Tibial nerve (tissue), 4 donors: ENCODE measurements around the gene SLC7A10. TPM values are rescaled to one million over a fixed set of nuclear protein-coding genes. Genes with fewer than 3 reads are reported as not detected.

Experiments used
- DNase-seq, 2 donors: peaks; one replicate each; pipeline ENCODE4 v3.0.0-alpha.2; 2019; ENCODE audit warnings: low spot score in 2 of 2
- H3K27ac ChIP-seq, 4 donors: fragments of 200-600 bp; sonication (generic) in 3 of 4; one replicate each; pipeline ENCODE4 v1.5.1; 2017 to 2019; ENCODE audit warnings: mild to moderate bottlenecking in 1 of 4
- H3K27me3 ChIP-seq, 2 donors: fragments of 200-600 bp; sonication (generic) in 1 of 2; one replicate each; pipeline versions ENCODE4 v1.5.1 to v1.6.0; 2017 to 2019
- H3K36me3 ChIP-seq, 3 donors: fragments of 200-600 bp; sonication (generic); one replicate each; pipeline ENCODE4 v1.5.1; 2018 to 2019
- H3K4me1 ChIP-seq, 4 donors: fragments of 200-600 bp; sonication (generic) in 3 of 4; one replicate each; pipeline ENCODE4 v1.5.1; 2017 to 2019
- H3K4me3 ChIP-seq, 4 donors: fragments of 200-600 bp; sonication (generic) in 3 of 4; one replicate each; pipeline ENCODE4 v1.5.1; 2017 to 2019; ENCODE audit warnings: mild to moderate bottlenecking in 1 of 4, moderate library complexity in 1 of 4
- H3K9me3 ChIP-seq, 4 donors: fragments of 200-600 bp; sonication (generic) in 3 of 4; one replicate each; pipeline ENCODE4 v1.5.1; 2017 to 2019
- EP300 ChIP-seq, 2 donors: sonication (generic); formaldehyde crosslinking; IDR thresholded peaks; one replicate each; pipeline ENCODE4 v1.6.1; 2017; ENCODE audit warnings: antibody characterized with exemption in 2 of 2, mild to moderate bottlenecking in 1 of 2
- POLR2A ChIP-seq, 2 donors: fragments of 450-650 bp; IDR thresholded peaks; one replicate each; pipeline ENCODE4 v1.6.1; 2017; ENCODE audit warnings: antibody characterized with exemption in 2 of 2, mild to moderate bottlenecking in 2 of 2, moderate library complexity in 2 of 2
- whole genome bisulfite sequencing, 2 donors: methylation state at CpG; one replicate each; pipeline ENCODE4 v1.1.5; 2018; 5-methylcytosine and 5-hydroxymethylcytosine counted together
- total RNA-seq, 4 donors: library from RNA; depleted of rRNA; stranded (reverse); fragments of >200 nt; gene quantifications; one replicate each; pipeline ENCODE4 v1.1.0, GENCODE V29; 2016
- TF ChIP-seq, protein P1 (sequence below), 5 experiments: fragments of 200-600 bp in 3 of 5; fragments of 450-650 bp in 2 of 5; sonication (generic) in 3 of 5; IDR thresholded peaks; one replicate each; pipeline ENCODE4 v1.5.1; 2016 to 2019; ENCODE audit warnings: antibody characterized with exemption in 5 of 5, mild to moderate bottlenecking in 3 of 5, moderate library complexity in 2 of 5

Gene SLC7A10
- total RNA-seq, 4 donors from 2014 or later = 4.3 to 25.8 (median 13.2) TPM

DNA sequence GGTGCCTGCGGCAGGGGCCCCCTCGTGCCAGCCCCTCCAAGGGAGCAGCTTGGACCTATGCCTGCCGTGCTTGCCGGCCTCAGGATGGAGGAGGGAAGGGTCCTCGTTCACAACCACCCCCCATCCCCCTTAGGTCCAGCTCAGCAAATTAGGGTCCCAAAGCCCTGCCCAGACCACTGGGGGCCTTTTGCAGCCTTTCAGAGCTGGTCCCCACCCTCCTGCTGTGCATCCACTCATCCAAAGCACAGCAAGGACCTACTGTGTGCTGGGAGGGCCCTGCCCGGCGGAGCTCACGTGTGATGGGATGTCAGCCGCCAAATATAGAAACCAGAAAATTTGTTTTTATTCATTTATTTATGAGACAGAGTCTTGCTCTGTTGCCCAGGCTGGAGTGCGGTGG is 16.5 kb upstream of the SLC7A10 start:
- Histone ChIP-seq H3K4me3 (no peak overlapping the region), H3K9me3 (peaks cover 0 to 10% (median 0%) of the 10 kb centered on the region in 4 donors), H3K4me1 (peaks cover 0 to 10% (median 2%) of the 10 kb centered on the region in 4 donors), H3K27me3 (peaks cover 0 to 5% of the 10 kb centered on the region in 2 donors), H3K36me3 (no peaks in the 10 kb centered on the region), H3K27ac (no peak overlapping the region)
- TF ChIP-seq, protein P1, sequence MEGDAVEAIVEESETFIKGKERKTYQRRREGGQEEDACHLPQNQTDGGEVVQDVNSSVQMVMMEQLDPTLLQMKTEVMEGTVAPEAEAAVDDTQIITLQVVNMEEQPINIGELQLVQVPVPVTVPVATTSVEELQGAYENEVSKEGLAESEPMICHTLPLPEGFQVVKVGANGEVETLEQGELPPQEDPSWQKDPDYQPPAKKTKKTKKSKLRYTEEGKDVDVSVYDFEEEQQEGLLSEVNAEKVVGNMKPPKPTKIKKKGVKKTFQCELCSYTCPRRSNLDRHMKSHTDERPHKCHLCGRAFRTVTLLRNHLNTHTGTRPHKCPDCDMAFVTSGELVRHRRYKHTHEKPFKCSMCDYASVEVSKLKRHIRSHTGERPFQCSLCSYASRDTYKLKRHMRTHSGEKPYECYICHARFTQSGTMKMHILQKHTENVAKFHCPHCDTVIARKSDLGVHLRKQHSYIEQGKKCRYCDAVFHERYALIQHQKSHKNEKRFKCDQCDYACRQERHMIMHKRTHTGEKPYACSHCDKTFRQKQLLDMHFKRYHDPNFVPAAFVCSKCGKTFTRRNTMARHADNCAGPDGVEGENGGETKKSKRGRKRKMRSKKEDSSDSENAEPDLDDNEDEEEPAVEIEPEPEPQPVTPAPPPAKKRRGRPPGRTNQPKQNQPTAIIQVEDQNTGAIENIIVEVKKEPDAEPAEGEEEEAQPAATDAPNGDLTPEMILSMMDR (IDR thresholded peaks at IDR 0.05) = no peak
- no peak for TF ChIP-seq EP300 (IDR thresholded peaks at IDR 0.05)
- no peak for TF ChIP-seq POLR2A (IDR thresholded peaks at IDR 0.05)
- WGBS, 2 donors = 78 to 80% methylated on average over 5 to 6 of the region's 10 CpGs
- no peak for DNase-seq

DNA sequence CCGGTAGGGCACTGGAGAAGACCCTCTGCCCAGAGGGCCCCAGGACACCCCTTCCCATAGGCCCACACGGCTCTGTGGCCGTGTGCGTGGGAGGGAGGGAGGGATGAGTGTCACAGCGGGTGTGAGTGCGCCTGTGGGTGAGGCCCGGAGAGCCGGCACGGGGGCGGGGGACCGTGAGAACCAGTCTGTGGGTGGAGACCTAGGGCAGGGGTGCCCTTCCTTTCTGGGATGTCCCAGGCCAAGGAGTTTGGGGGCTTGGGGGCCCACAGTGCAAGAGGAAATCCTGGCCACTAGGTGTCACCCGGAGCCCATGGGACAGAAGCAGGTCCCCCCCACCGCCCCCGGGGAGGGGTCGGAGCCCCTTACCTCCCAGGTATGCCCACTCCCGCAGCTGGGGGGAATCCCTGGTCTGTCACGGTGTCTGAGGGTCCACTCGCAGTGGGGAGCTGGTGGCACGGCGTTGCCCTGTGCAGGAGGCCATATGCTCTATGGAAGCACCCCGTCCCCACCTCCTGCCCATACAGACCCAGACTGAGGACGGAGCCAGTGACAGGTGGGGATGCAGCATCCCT is 16.0 kb upstream of the SLC7A10 start:
- H3K36me3 ChIP-seq = no peaks in the 10 kb centered on the region
- H3K27ac ChIP-seq = no peak overlapping the region
- H3K4me3 ChIP-seq = no peak overlapping the region
- 8% methylated on average over 7 to 20 of the region's 22 CpGs for WGBS, 2 donors
- TF ChIP-seq, protein P1 (IDR thresholded peaks at IDR 0.05) = peak; percentile 45 to 89 (median 69)
- TF ChIP-seq POLR2A (IDR thresholded peaks at IDR 0.05) (no peak), EP300 (IDR thresholded peaks at IDR 0.05) (no peak)
- peaks cover 0 to 5% of the 10 kb centered on the region in 2 donors for H3K27me3 ChIP-seq
- peaks cover 0 to 10% (median 2%) of the 10 kb centered on the region in 4 donors for H3K4me1 ChIP-seq
- H3K9me3 ChIP-seq = peaks cover 0 to 10% (median 0%) of the 10 kb centered on the region in 4 donors
- no peak for DNase-seq

DNA sequence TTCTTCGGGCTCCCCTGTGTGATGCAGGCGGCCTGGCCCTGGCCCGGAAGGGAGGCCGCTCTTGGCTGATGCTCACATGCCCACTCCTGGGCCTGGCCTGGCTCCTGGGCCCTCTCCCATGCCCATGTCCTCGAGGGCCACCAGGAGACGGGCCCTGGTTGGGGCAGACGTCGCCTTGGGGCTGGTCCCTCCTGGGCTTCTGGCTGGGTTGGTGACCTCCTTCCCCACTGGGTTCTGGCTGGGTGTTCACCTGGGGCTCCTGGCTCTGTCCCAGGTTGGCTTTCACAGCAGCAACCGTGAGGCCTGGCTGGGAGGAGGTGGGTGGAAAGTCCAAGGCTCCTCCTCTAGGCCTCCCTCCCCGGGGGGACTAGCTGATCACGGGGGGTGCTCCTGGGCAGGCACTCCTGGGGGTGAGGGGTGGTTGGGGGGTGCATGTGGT is 15.5 kb upstream of the SLC7A10 start:
- WGBS, 2 donors = 39 to 78% methylated on average over 6 to 10 of the region's 11 CpGs
- no peaks in the 10 kb centered on the region for H3K36me3 ChIP-seq
- no peak overlapping the region for H3K27ac ChIP-seq
- peaks cover 0 to 5% of the 10 kb centered on the region in 2 donors for H3K27me3 ChIP-seq
- no peak for DNase-seq
- peaks cover 0 to 8% (median 0%) of the 10 kb centered on the region in 4 donors for H3K9me3 ChIP-seq
- H3K4me3 ChIP-seq = no peak overlapping the region
- TF ChIP-seq, protein P1 (IDR thresholded peaks at IDR 0.05) = no peak
- no peak for TF ChIP-seq POLR2A (IDR thresholded peaks at IDR 0.05)
- TF ChIP-seq EP300 (IDR thresholded peaks at IDR 0.05) = no peak
- H3K4me1 ChIP-seq = peaks cover 0 to 10% (median 2%) of the 10 kb centered on the region in 4 donors

GRCh38 chr19:33240181-33240771 is 14.6 kb upstream of the SLC7A10 start:
- no peak overlapping the region for H3K27ac ChIP-seq
- 93 to 100% methylated on average over 2 to 8 of the region's 8 CpGs for WGBS, 2 donors
- H3K36me3 ChIP-seq = no peaks in the 10 kb centered on the region
- peaks cover 0 to 8% of the 10 kb centered on the region in 2 donors for H3K27me3 ChIP-seq
- peaks cover 0 to 10% (median 2%) of the 10 kb centered on the region in 4 donors for H3K4me1 ChIP-seq
- H3K4me3 ChIP-seq = no peak overlapping the region
- DNase-seq = no peak
- TF ChIP-seq EP300 (IDR thresholded peaks at IDR 0.05) (no peak), POLR2A (IDR thresholded peaks at IDR 0.05) (no peak)
- TF ChIP-seq, protein P1 (IDR thresholded peaks at IDR 0.05) = no peak
- no peaks in the 10 kb centered on the region for H3K9me3 ChIP-seq
